ENCODE data around the gene PRDM15.

DNA sequence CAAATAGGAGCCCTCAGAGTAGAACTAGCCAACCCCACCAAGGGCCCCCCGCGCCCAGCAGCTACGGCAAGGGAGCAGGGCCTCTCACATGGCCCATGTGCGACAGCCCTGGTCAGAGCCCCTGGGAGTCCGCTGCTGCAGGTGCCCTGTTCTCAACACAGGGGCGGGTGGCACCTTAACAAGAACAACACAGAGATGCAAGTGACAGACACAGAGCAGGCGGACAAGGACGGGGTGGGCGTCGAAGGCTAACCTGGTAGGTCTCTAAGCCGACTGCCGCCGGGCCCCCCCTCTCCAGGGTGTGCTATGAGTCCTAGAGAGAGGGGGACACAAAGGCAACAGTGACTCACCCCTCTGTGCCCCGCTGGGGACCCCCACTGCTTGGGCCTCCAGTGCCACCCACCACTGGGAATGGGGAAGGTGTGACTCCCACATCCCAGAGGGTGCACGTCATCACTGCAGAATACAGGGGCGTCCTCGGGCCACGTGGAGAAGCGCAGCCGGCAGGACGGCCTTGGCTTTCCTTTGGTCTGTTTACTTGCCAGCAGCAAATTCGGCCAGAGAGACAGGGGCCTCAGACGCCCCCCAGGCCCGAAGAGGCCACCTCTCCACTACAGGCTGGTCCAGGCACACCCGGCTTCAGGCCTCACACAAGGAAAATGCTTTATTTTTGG is 44.8 kb downstream of the PRDM15 start:
- TF ChIP-seq, protein P1, sequence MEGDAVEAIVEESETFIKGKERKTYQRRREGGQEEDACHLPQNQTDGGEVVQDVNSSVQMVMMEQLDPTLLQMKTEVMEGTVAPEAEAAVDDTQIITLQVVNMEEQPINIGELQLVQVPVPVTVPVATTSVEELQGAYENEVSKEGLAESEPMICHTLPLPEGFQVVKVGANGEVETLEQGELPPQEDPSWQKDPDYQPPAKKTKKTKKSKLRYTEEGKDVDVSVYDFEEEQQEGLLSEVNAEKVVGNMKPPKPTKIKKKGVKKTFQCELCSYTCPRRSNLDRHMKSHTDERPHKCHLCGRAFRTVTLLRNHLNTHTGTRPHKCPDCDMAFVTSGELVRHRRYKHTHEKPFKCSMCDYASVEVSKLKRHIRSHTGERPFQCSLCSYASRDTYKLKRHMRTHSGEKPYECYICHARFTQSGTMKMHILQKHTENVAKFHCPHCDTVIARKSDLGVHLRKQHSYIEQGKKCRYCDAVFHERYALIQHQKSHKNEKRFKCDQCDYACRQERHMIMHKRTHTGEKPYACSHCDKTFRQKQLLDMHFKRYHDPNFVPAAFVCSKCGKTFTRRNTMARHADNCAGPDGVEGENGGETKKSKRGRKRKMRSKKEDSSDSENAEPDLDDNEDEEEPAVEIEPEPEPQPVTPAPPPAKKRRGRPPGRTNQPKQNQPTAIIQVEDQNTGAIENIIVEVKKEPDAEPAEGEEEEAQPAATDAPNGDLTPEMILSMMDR (IDR thresholded peaks at IDR 0.05; ENCODE audit: low read depth, low read length, missing input control): no peak
- TF ChIP-seq TAF1 (conservative IDR thresholded peaks at IDR 0.05) (no peak), JUND (IDR thresholded peaks at IDR 0.05) (no peak), FOXA1 (IDR thresholded peaks at IDR 0.05) (no peak), GABPA (IDR thresholded peaks at IDR 0.05 in 1 of 2, conservative IDR thresholded peaks at IDR 0.05 in 1 of 2) (no peak), SP1 (IDR thresholded peaks at IDR 0.05) (no peak), EGR1 (IDR thresholded peaks at IDR 0.05; ENCODE audit: low read depth in 2 of 2) (no peak), YY1 (IDR thresholded peaks at IDR 0.05) (no peak), RXRA (IDR thresholded peaks at IDR 0.05) (no peak), HNF4G (IDR thresholded peaks at IDR 0.05) (no peak)
- TF ChIP-seq, protein P2, sequence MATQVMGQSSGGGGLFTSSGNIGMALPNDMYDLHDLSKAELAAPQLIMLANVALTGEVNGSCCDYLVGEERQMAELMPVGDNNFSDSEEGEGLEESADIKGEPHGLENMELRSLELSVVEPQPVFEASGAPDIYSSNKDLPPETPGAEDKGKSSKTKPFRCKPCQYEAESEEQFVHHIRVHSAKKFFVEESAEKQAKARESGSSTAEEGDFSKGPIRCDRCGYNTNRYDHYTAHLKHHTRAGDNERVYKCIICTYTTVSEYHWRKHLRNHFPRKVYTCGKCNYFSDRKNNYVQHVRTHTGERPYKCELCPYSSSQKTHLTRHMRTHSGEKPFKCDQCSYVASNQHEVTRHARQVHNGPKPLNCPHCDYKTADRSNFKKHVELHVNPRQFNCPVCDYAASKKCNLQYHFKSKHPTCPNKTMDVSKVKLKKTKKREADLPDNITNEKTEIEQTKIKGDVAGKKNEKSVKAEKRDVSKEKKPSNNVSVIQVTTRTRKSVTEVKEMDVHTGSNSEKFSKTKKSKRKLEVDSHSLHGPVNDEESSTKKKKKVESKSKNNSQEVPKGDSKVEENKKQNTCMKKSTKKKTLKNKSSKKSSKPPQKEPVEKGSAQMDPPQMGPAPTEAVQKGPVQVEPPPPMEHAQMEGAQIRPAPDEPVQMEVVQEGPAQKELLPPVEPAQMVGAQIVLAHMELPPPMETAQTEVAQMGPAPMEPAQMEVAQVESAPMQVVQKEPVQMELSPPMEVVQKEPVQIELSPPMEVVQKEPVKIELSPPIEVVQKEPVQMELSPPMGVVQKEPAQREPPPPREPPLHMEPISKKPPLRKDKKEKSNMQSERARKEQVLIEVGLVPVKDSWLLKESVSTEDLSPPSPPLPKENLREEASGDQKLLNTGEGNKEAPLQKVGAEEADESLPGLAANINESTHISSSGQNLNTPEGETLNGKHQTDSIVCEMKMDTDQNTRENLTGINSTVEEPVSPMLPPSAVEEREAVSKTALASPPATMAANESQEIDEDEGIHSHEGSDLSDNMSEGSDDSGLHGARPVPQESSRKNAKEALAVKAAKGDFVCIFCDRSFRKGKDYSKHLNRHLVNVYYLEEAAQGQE (IDR thresholded peaks at IDR 0.05): no peak
- TF ChIP-seq, protein P3, sequence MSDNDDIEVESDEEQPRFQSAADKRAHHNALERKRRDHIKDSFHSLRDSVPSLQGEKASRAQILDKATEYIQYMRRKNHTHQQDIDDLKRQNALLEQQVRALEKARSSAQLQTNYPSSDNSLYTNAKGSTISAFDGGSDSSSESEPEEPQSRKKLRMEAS (IDR thresholded peaks at IDR 0.05): no peak
- TF ChIP-seq, protein P4, sequence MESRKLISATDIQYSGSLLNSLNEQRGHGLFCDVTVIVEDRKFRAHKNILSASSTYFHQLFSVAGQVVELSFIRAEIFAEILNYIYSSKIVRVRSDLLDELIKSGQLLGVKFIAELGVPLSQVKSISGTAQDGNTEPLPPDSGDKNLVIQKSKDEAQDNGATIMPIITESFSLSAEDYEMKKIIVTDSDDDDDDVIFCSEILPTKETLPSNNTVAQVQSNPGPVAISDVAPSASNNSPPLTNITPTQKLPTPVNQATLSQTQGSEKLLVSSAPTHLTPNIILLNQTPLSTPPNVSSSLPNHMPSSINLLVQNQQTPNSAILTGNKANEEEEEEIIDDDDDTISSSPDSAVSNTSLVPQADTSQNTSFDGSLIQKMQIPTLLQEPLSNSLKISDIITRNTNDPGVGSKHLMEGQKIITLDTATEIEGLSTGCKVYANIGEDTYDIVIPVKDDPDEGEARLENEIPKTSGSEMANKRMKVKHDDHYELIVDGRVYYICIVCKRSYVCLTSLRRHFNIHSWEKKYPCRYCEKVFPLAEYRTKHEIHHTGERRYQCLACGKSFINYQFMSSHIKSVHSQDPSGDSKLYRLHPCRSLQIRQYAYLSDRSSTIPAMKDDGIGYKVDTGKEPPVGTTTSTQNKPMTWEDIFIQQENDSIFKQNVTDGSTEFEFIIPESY (IDR thresholded peaks at IDR 0.05): no peak
- TF ChIP-seq, protein P5, sequence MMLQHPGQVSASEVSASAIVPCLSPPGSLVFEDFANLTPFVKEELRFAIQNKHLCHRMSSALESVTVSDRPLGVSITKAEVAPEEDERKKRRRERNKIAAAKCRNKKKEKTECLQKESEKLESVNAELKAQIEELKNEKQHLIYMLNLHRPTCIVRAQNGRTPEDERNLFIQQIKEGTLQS (IDR thresholded peaks at IDR 0.05): no peak

All from liver (tissue), 3 donors.